Activated T-helper 1 cell treated with anti-CD3 and anti-CD28 coated beads, Interleukin-2, amount 50 U/mL, for 16 hours (primary cell): Measurements from ENCODE around the gene CDK5RAP1.
A peak's percentile ranks its signal among the peaks of the same experiment; 100 is the strongest.

Experiments used
- DNase-seq, 2 donors: peaks; one replicate each; pipeline ENCODE4 v3.0.0-alpha.2; 2020; ENCODE audit warnings: low read depth in 1 of 2, low spot score in 1 of 2

Gene CDK5RAP1

DNA sequence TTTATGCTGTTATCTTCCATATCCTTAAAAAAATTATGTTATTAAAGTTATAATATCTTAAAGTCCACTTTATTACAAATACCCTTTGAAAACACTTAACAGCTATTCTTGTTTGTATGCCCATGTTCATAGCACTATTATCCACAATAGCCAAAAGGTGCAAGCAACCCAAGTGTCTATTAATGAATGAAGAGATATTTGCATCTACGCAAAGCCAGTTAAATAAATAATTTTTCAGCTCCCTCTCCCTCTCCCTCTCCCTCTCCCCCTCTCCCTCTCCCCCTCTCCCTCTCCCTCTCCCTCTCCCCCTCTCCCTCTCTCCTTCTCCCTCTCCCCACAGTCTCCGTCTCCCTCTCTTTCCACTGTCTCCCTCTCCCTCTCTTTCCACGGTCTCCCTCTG lies 13.1 kb downstream of the CDK5RAP1 start:
- DNase-seq, result no peak

DNA sequence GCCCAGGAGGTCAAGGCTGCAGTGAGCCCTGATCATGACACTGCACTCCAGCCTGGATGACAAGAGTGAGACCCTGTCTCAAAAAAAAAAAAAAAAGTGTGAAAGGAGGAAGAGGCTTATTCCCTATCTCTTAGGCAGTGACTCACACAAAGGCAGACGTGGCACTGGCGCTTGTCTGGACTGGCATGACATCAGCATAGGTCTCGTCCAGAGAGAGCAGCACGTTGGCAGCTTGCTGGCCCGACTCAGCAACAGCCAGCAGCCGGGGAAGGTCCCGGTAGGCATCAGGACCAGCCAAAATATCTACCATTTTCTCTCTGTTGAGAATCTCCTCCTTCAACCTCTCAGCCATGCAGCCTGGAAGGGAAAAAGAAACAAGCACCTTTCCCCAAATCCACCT lies 14.1 kb downstream of the CDK5RAP1 start:
- DNase-seq, result no peak

DNA sequence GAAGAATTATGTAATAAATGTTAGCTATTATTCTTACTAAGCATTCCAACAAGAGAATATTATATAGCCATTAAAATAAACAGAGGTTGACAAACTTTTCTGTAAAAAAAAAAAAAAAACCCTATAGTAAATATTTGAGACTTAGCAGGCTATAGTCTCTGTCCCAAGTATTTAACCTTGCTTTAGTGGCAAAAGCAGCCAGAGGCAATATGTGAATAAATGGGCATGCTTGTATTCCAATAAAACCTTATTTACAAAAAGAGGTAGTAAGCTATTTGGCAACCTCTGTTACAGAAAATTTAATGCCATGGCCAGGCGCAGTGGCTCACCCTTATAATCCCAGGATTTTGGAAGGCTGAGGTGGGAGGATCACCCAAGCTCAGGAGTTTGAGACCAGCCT lies 14.6 kb downstream of the CDK5RAP1 start:
- DNase-seq, result no peak

DNA sequence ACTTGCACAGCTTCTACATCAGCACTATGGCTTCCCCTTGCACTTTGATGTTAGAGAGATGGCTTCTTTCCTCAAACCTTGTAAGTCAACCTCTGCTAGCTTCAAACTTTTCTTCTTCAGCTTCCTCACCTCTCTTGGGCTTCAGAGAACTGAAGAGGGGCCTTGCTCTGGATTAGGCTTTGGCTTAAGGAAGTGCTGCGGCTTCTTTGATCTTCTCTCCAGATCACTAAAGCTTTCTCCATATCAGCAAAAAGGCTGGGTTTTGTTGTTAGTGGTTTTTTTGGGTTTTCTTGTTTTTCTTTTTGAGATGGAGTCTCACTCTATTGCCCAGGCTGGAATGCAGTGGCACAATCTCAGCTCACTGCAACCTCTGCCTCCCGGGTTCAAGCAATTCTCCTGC lies 24.0 kb downstream of the CDK5RAP1 start:
- DNase-seq, result no peak

DNA sequence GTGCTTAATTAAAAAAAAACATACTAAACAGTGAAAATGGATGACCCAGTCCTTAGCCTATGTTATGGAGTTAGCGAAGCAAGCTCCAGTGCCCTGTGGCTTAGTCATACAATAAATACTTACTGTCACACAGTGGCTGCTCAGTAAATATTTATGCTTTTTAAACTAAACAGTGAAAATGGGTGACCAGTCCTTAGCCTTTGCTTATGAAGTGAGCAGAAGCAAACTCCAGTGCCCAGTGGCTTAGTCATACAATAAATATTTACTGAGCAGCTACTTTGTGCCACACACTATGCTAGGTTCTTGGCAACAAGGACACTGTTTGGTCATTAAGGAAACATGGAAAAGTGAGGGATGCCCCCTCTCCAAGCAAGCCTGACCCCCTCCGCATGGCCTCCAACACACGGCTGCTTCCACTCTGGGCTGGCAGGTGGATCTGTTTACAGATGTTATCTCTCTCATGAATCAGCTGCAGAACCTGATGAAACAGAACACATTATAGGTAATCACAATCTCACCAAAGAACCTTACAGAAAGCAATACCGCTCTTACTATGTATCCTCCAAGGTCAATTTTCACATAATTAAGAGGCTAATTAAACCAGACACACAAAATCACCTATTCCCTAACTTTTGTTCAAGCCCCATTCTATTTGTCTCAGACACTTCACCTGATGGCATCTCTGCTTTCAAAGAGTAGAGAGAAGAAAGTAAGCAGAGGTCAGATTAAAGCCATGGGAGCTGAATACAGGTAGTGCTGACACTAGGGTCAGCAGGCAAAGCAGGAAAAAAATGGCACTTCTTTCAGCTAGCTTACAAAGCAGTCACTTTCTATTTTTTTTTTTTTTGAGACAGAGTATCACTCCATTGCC lies 27.3 kb downstream of the CDK5RAP1 start:
- DNase-seq, result no peak

DNA sequence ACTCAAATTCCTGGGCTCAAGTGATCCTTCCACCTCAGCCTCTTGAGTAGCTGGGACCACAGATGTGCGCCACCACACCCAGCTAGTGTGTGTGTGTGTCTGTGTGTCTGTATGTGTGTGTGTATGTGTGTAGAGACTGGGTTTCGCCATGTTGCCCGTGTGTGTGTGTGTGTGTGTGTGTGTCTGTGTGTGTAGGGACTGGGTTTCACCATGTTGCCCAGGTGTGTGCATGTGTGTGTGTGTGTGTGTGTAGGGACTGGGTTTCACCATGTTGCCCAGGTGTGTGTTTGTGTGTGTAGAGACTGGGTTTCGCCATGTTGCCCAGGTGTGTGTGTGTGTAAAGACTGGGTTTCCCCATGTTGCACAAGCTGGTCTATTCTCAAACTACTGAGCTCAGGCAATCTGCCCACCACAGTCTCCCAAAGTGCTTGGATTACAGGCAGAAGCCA lies 28.3 kb downstream of the CDK5RAP1 start:
- no peak for DNase-seq

DNA sequence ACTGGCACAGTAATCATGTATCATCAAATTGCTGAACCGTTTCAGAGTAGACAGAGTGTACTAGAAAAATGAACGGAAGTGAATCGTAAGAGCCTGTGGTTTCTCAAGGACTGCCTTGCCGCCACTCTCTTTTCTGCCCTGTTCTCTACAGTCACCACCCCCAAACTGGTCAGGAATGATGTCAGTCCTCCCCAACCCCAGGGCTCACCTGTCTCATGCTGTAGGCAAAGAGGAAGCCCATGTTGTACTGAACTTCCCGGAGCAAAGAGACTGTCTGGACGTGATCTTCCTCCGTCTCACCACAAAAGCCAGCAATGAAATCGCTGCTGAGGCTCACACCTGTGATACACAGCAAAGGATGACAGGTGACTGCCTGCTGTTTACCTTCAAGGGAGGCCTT lies 31.0 kb downstream of the CDK5RAP1 start:
- peak; percentile 34 to 45 for DNase-seq

DNA sequence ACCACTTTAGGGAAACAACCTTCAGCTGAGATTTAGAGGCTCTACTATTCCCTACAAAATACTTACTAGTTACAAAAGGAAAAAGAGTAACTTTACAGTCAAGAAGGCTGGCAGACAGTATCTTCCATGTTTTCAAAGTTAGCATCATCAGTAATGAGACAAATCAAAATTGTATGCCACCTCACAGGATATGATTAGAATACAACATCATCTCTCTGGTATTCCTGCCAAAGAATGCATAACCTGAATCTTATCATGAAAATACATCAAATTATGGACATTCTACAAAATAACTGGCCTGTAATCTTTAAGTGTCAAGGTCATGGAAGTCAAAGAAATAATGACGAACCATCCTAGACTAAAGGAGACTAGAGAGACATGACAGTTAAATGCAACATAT lies 38.4 kb downstream of the CDK5RAP1 start:
- no peak for DNase-seq

DNA sequence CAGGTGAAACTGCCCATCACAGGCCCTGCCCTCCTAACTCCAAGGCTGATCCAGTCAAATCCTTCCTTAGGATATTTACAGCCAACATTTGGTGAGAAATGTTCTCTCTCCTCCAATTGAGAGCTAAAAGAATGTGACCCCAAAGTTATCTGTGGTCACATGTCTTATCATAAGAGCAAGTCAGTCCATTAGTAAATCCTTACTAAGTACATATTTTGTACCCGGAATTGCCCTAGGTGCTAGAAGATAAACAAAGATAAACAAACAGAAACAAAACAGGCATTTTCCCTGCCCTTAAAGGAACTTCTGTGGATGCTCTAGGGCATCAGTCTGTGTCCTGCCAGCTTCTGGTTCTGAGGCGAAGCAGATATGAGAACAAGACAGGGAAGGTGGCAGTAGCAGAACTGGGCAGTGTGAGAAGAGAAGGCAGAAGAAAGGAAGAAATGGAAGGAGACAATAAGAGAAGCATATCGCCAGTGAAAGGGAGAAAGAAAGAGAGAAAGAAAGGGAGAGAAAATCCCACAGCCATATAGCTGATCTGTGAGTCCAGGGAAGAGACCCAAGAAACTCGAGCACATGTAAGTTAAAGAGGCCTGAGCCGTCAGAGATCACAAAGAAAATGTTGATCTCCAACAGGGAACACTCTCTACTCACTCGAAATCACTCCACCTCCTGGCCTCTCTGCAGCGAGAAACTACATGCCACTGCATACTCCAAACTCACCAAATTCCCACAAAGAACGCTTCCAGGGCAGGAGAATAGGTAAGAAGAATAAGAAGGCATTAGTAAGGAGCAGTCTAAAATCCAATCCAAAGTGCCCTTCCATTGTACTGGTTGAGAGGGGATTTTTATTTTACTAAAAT lies 41.7 kb downstream of the CDK5RAP1 start:
- no peak for DNase-seq

DNA sequence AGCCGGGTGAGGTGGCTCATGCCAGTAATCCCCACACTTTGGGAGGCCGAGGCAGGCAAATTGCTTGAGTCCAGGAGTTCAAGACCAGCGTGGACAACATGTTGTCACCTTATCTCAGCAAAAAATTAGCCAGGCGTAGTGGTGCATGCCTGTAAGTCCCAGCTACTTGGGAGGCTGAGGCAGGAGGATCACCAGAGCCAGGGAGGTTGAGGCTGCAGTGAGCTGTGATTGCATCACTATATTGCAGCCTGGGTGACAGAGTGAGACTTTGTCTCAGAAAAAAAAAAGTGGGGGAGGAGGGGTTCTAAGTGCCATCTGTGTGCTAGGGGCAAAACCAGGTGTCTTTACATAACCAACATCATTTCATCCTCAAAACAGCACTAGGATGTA lies 48.3 kb downstream of the CDK5RAP1 start:
- no peak for DNase-seq

DNA sequence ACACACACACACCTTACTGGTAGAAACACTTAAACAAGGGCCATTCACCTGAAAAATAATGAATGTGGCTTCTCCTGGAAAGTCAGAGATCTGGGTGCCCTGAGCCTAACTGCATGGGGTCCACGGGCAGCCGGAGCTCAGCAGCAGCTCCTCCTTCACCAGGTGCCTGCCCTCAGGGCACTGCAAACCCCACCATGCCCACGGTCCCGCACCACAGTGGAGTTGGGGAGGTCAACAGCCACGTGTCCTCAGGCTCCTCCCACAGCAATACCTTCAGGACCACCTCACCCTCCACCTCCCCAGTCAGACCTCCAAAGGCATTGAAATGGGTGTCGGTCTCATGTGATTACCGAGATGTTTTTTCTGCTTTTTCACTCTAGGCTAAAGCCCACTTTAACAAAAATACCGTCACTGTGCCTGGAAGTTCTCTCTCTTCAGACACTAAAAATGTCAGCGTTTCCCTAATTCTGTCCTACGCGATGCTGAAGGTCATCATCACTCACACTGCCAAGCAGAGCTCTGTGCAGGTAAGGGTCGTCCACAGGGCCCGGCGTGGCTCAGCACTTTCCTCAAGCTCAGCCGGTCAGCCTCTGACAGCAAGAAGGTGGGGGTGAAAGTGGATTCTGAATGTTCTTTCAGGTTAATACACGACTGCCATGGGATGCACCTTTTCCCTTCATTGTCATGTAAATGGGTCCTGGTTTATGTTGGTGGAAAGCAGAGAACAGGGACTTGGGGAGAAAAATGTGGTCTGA lies 48.9 kb downstream of the CDK5RAP1 start:
- DNase-seq, result no peak

DNA sequence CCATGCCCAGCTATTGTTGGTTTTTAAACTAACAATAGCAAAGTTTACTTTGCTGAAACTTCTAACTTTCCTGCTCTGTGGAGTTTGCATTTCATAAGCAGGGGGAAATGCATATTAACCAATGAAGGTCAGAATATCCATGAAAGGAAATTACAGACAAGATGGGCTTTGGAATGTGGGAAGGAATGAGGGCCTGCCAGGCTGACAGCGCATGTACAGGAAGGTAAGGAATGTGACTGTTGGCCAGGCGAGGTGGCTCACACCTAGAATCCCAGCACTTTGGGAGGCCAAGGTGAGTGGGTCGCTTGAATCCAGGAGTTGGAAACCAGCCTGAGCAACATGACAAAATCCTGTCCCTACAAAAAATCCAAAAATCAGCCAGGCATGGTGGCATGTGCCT lies 49.6 kb downstream of the CDK5RAP1 start:
- DNase-seq, result no peak

DNA sequence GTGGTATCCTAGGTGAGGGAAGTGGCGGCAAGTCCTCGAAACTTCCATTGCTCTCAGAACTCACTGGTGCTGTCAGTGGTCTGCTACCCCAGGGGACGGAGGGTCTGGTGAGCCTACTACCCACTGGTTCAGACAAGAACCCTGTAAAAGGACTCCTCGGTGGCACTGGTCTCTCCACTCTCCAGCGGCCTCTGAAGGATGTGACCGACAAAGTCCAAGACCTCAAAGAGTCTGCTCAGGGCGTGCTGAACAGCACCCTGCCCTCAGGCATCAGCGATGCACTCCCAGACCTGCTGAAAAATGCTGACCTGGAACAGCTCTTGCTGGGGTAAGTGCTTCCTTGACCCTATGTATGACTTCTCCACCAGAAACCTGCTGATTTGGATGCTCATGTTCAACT lies 51.8 kb downstream of the CDK5RAP1 start:
- no peak for DNase-seq

DNA sequence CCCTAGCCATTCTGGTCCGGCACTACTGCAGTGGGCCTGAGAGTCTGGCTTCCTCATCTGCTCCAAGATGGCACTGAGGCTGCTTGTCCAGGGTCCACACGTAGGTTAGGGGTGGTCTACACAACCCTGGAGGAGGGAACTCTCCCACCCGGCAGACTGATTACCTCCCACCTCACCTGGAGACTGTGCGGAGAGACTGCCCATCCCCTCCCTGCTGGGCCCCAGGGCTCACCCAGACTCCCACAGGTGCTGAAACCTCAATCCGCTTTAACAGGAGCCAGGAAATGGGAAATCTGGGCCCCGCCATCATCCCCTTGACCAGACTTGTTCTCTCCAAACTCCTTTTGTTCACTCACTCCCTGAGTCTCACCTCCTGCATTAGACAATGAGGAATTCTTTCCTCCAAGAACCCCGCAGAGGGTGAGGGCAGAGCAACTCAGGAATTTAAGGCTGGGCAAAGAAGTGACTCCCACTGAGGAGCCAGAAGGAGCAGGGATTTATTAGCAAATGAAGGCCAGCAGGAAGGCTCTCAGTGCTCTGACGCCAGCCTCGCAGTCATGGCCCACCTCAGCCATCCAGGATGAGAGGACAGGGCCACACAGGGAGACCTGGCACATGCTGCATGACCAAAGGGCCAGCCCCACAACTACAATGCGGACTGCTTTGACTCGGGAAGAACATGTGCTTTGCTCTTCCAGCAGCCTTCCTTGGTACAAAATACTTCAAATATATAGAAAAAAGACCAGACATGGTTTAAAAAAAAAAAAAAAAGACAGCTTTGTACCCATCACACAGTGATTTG lies 53.0 kb downstream of the CDK5RAP1 start:
- no peak for DNase-seq

DNA sequence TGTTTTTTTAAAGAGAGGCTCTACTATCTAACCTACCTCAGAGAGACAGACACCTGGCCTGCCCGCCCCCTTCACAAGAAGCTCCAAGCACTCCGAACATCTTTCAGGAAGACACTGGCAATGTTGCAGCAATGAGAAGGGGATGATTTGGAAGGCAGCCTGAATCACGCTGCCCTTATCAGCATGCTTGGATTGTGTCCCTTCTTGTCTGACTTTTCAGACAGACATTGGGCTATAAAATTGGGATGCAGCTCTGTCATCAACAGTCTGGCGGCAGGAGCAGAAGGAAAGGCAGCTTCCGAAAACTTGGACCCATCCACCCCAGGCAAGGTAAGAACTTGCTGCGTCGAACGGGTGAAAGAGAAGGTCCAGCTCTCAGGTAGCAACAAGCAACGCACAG lies 56.0 kb downstream of the CDK5RAP1 start:
- no peak for DNase-seq

DNA sequence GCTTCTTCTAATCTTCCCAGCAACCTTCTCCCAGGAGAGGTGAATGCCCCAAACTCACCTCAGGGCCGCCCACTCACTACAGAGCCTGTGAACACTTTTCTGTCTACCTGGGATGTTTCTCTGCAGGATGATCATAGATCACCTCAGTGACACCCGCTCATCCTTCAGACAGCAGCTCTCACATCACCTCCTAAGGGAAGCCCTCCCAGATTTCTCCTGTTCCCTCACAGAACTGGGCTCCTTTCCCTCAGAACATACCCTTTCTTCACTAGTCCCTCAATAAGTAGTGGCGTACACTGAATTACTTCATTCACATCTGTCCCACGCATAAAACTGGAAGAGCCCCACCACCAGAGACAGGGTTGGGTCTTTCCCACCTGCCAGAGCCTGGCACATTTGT lies 57.8 kb downstream of the CDK5RAP1 start:
- no peak for DNase-seq

DNA sequence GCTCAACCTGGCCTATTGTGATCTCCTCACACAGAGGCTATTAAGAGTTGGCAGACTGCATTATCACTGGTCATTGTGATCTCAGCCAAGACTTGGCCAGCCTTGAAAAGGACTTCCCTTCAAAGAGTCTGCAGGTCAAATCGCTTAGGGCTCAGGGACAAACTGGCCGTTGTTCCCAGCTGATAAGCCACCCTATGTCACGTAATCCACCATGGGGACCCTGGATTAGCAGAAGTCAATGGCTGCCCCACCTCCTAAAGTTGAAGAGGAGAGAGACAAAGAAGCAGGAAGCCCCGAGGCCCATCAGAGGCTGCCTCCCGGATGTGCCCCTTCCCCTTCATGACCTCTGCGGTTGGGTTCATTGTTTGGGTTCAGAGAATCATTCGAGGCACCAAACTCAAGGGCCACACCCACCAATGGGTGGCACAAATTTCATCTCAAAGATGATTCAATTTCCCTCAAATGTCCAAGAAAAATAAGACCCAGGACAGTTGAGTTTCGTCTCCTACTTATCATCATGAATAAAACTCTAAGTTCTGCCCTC lies 61.7 kb downstream of the CDK5RAP1 start:
- no peak for DNase-seq

DNA sequence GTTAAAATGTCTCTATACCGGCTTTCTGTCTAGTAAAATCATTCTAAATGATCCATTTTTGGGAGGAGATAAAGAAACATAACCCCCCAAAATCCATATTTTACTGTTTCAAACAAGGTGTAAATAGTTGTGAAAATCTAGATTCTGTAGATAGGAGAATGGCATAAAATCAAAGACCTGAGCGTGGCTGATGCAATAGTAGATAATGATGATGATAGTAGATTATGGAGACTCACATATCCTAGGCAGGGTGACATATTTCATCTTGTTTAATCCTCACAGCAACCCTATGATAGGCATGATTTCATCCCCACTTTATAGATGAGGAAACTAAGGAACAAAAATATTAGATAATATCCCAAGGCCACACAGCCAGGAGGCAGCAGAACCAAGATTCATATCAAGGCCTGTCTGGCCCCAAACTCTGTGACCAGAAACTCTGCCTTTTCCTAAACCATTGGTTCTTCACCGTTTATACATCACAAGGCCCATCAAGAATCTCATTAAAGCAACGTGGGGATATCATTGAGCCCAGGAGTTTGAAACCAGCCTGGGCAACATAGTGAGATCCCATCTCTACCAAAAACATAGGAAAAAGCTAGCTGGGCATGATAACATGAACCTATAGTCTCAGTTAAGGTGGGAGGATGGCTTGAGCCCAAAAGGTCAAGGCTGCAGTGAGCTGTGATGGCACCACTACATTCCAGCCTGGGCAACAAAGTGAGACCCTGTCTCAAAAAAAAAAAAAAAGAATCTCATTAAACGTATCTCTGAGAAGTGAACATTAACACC lies 62.7 kb downstream of the CDK5RAP1 start:
- no peak for DNase-seq

DNA sequence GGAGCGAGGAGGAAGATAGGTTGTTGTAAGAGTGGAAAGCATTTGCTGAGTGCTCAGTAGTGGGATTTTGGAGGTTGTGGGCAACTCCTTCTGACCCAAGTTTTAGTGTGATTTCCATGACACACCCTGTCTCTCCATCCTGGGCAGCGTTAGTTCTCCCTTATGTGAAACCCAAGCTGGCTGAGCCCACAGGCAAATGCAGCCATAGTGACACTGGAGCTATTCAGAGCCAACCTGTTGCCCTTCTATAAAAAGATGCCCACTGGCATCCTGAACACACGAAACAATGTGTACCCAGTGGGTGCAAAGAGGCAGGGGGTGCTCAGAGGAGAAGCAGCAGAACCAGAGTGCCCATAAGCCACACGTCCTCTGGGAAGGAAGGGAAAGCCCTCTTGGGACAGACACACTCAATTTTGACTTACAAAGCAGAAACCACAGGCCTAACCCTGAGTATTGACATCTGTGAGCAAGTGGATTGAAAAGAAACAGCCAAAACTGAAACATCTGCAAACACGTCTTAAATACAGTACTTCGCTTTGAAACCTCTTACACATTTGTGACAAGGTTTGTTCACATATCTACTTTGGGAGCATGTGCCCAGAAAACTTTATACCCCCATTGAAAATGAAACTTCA lies 63.7 kb downstream of the CDK5RAP1 start:
- no peak for DNase-seq
